Muscle of leg (tissue), 11 donors: ENCODE data around the gene FILIP1L. TPM values are rescaled to one million over a fixed set of nuclear protein-coding genes. Genes with fewer than 3 reads are reported as not detected.

Experiments used
- DNase-seq: peaks from one replicate; pipeline ENCODE4 v3.0.0; 2013
- H3K27ac ChIP-seq: one replicate; pipeline ENCODE4 v1.5.1; 2013; ENCODE audit warnings: mild to moderate bottlenecking, low read length, control low read depth
- H3K27me3 ChIP-seq: one replicate; pipeline ENCODE4 v1.6.1; 2013; ENCODE audit warnings: low read length; ENCODE audit not compliant: control insufficient read depth, insufficient read depth
- H3K36me3 ChIP-seq: one replicate; pipeline ENCODE4 v1.6.1; 2013; ENCODE audit warnings: low read length; ENCODE audit not compliant: control insufficient read depth, insufficient read depth
- H3K4me1 ChIP-seq: one replicate; pipeline ENCODE4 v1.6.1; 2013; ENCODE audit warnings: low read length; ENCODE audit not compliant: control insufficient read depth, insufficient read depth
- H3K4me3 ChIP-seq: one replicate; pipeline ENCODE4 v1.5.1; 2013; ENCODE audit warnings: low read length, control low read depth
- H3K9me3 ChIP-seq: replicated peaks from 2 replicates; pipeline ENCODE4 v1.6.1; 2013; ENCODE audit warnings: low read depth, low read length; ENCODE audit not compliant: control insufficient read depth
- WGBS: methylation state at CpG from one replicate; pipeline ENCODE4 v1.1.5; 2013; ENCODE audit warnings: missing lambda C conversion rate; ENCODE audit not compliant: insufficient coverage; 5-methylcytosine and 5-hydroxymethylcytosine counted together
- polyA plus RNA-seq, 8 donors: library from polyadenylated mRNA; unstranded; fragments of 120-200 nt; gene quantifications; one replicate each; pipeline versions ENCODE4 v1.2.1 to v1.2.3, GENCODE V29; 2013; ENCODE audit warnings: inconsistent platforms in 1 of 8, low replicate concordance in 1 of 8; ENCODE audit not compliant: insufficient read length in 8 of 8, insufficient read depth in 1 of 8
- total RNA-seq: library from RNA; stranded (reverse); fragments of 120-200 nt; gene quantifications from one replicate; pipeline ENCODE4 v1.2.4, GENCODE V29; 2013

FILIP1L gene
- total and polyA plus RNA-seq, 9 donors = 30.0 to 72.9 (median 51.2) TPM

GRCh38 chr3:99883138-99883461 is 231.2 kb downstream of the FILIP1L start:
- H3K27me3 ChIP-seq = no peaks in the 10 kb centered on the region
- no peak for DNase-seq
- peaks cover 5% of the 10 kb centered on the region for H3K4me1 ChIP-seq
- no peak overlapping the region for H3K4me3 ChIP-seq
- H3K9me3 ChIP-seq = no peaks in the 10 kb centered on the region
- H3K27ac ChIP-seq = no peak overlapping the region
- no peaks in the 10 kb centered on the region for H3K36me3 ChIP-seq
- WGBS = no CpG with 5 or more reads among the region's 2 CpGs

- H3K4me3 ChIP-seq = no peak overlapping the region
- WGBS = no CpG with 5 or more reads among the region's 1 CpG
- H3K4me1 ChIP-seq = peaks cover 5% of the 10 kb centered on the region
- no peaks in the 10 kb centered on the region for H3K36me3 ChIP-seq
- no peak for DNase-seq
- H3K27me3 ChIP-seq = no peaks in the 10 kb centered on the region
- no peaks in the 10 kb centered on the region for H3K9me3 ChIP-seq
- H3K27ac ChIP-seq = no peak overlapping the region
These were observed 231.7 kb downstream of the FILIP1L start for GRCh38 chr3:99882436-99883137.

GRCh38 chr3:99881121-99881524 is 233.2 kb downstream of the FILIP1L start:
- H3K4me3 ChIP-seq = no peak overlapping the region
- peak; percentile 96 for DNase-seq
- no peaks in the 10 kb centered on the region for H3K36me3 ChIP-seq
- peak overlapping the region; percentile 87 for H3K27ac ChIP-seq
- no CpG with 5 or more reads among the region's 2 CpGs for WGBS
- H3K4me1 ChIP-seq = peaks cover 5% of the 10 kb centered on the region
- H3K9me3 ChIP-seq = no peaks in the 10 kb centered on the region
- no peaks in the 10 kb centered on the region for H3K27me3 ChIP-seq

- Histone ChIP-seq H3K27ac (no peak overlapping the region), H3K4me1 (peaks cover 5% of the 10 kb centered on the region), H3K4me3 (no peak overlapping the region)
These were observed 235.0 kb downstream of the FILIP1L start for GRCh38 chr3:99879275-99879674.

GRCh38 chr3:99878005-99878404 is 236.3 kb downstream of the FILIP1L start:
- Histone ChIP-seq H3K4me3 (no peak overlapping the region), H3K27me3 (no peaks in the 10 kb centered on the region), H3K9me3 (no peaks in the 10 kb centered on the region), H3K27ac (peak overlapping the region; percentile 31), H3K4me1 (peaks cover 5% of the 10 kb centered on the region), H3K36me3 (no peaks in the 10 kb centered on the region)
- no CpG with 5 or more reads among the region's 1 CpG for WGBS
- DNase-seq = peak; percentile 62

More at GRCh38 chr3:99879275-99879674, 235.0 kb downstream of the FILIP1L start:
- H3K27me3 ChIP-seq = no peaks in the 10 kb centered on the region
- no peaks in the 10 kb centered on the region for H3K36me3 ChIP-seq
- DNase-seq = no peak
- no CpG with 5 or more reads among the region's 2 CpGs for WGBS
- no peaks in the 10 kb centered on the region for H3K9me3 ChIP-seq

GRCh38 chr3:99877031-99877579 is 237.2 kb downstream of the FILIP1L start:
- Histone ChIP-seq H3K27me3 (no peaks in the 10 kb centered on the region), H3K9me3 (no peaks in the 10 kb centered on the region), H3K4me3 (peak overlapping the region; percentile 64), H3K36me3 (peaks cover under 1% of the 10 kb centered on the region), H3K4me1 (peaks cover 5% of the 10 kb centered on the region), H3K27ac (peak overlapping the region; percentile 98)
- WGBS = 18% methylated on average over 2 of the region's 4 CpGs
- DNase-seq = peak; percentile 73

GRCh38 chr3:99875929-99876841 is 238.1 kb downstream of the FILIP1L start:
- H3K4me1 ChIP-seq = peaks cover 5% of the 10 kb centered on the region
- WGBS = under 1% methylated on average over 57 of the region's 63 CpGs
- peak; percentile 96 for DNase-seq

GRCh38 chr3:99875581-99875928 is 238.7 kb downstream of the FILIP1L start:
- H3K36me3 ChIP-seq = peaks cover 12% of the 10 kb centered on the region
- no peaks in the 10 kb centered on the region for H3K27me3 ChIP-seq
- H3K4me3 ChIP-seq = peak overlapping the region; percentile 86
- H3K4me1 ChIP-seq = peaks cover 2% of the 10 kb centered on the region
- no peaks in the 10 kb centered on the region for H3K9me3 ChIP-seq
- peak; percentile 93 for DNase-seq
- WGBS = no CpG with 5 or more reads among the region's 6 CpGs
- peak overlapping the region; percentile 98 for H3K27ac ChIP-seq

More at GRCh38 chr3:99875929-99876841, 238.1 kb downstream of the FILIP1L start:
- no peaks in the 10 kb centered on the region for H3K9me3 ChIP-seq
- peak overlapping the region; percentile 86 for H3K4me3 ChIP-seq
- H3K27ac ChIP-seq = peak overlapping the region; percentile 98
- H3K27me3 ChIP-seq = no peaks in the 10 kb centered on the region
- peaks cover 6% of the 10 kb centered on the region for H3K36me3 ChIP-seq

GRCh38 chr3:99874237-99875002 is 239.9 kb downstream of the FILIP1L start:
- Histone ChIP-seq H3K27ac (peak overlapping the region; percentile 98), H3K36me3 (peaks cover 14% of the 10 kb centered on the region), H3K4me3 (peak overlapping the region; percentile 86), H3K27me3 (no peaks in the 10 kb centered on the region), H3K9me3 (no peaks in the 10 kb centered on the region), H3K4me1 (peaks cover 2% of the 10 kb centered on the region)
- no peak for DNase-seq
- WGBS = no CpG with 5 or more reads among the region's 3 CpGs
